ENCODE results near the gene NAGS.
"Not testable (repeated sequence)": the region's sequence is repeated elsewhere in the genome, so short reads cannot be mapped to it uniquely, and the experiment has no call there.

Gene NAGS

DNA sequence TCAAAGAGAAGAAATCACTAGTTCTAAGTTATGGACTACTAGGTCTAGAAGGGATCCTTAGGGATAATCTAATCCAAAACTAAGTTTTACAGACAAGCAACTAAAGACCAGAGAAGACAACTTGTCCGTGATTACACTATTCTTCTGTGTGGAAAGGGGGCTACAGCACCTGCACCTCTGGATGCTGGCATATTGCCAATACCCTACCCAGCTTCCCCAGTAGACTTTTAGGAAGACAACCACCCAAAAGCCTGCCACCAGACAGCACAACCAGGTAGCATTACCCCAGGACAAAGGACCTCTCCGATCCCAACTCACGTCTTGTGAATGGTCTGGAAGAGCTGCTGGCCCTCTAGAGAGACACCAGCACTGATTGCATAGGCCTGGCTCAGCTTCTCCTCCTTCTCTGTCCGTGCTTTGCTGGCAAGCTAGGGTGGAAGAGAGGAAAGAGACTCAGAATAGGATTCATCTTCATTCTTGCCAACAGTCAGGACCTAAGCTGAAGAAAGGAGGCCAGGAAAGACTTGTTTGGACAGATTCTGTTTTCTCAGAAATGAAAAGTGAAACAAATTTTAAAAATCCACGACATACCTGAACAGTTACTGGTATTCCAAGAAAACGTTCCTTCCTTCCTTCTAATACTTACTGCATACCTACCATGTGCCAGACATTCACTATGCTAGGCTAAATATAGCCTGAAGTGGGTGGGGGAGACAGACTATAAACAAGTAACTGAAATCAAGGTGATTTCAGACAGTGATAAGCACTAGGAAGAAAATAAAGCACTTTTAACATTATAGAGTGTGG lies 35.6 kb downstream of the NAGS start:
- DNase-seq: no peak

DNA sequence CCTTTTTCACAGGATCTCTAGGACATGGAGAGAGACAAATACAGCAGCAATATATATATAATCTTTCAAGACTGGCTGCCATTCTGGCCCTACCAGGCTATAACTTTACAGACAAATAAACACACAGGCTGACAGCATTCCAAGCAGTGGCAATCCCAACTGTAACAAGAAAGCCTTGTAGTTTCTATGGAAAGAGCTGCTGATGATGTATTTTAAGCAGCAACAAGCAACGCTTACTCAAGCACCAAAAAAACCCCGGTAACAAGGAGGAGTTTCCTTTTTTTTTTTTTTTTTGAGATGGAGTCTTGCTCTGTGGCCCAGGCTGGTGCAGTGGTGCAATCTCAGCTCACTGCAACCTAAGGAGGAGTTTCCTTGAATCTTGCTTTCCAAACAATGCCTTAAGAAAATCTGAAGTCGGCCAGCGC lies 38.9 kb downstream of the NAGS start:
- no peak for DNase-seq

DNA sequence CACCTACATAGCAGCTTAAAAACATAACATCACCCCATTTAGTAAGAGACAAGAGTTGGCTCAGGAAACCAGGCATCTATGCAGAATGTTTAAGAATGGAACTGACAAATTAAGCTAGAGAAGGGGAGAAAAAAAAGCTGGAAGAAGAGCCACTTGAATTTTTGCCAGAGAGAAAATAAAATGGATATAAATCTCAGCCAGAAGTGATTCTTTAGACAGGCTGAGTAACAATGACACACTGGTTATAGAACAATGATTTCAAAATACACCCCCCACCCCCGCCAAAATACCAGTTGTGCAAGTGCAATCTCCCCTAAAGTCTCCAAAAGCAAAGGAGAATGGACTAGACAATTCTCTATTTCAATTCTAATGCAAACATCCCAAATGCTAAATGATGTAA lies 39.6 kb downstream of the NAGS start:
- DNase-seq: no peak

DNA sequence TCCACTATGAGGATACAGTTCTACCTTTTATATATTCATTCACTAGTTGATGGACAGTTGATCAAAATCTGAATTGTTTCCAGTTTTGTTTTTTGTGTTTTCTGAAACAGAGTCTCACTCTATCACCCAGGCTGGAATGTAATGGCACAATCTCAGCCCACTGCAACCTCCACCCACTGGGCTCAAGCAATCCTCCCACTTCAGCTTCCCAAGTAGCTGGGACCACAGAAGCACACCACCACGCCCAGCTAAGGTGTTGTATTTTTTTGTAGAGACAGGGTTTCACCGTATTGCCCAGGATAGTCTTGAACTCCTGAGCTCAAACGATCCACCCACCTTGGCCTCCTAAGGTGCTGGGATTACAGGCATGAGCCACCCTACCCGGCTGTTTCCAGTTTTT lies 41.1 kb downstream of the NAGS start:
- DNase-seq: no peak

DNA sequence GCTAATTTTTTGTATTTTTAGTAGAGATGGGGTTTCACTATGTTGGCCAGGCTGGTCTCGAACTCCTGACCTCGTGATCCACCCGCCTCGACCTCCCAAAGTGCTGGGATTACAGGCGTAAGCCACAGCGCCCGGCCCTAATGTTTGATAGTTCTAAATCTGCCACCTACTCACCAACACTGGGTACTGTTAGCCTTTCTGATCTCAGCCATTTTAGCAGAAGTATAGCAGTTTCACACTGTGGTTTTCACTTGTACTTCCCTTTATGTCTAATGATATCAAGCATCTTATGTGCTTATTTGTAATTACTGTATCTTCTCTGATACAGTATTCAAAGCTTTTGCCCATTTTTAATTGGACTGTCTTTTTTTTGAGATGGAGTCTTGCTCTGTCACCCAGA lies 42.5 kb downstream of the NAGS start:
- DNase-seq: not testable (repeated sequence)

DNA sequence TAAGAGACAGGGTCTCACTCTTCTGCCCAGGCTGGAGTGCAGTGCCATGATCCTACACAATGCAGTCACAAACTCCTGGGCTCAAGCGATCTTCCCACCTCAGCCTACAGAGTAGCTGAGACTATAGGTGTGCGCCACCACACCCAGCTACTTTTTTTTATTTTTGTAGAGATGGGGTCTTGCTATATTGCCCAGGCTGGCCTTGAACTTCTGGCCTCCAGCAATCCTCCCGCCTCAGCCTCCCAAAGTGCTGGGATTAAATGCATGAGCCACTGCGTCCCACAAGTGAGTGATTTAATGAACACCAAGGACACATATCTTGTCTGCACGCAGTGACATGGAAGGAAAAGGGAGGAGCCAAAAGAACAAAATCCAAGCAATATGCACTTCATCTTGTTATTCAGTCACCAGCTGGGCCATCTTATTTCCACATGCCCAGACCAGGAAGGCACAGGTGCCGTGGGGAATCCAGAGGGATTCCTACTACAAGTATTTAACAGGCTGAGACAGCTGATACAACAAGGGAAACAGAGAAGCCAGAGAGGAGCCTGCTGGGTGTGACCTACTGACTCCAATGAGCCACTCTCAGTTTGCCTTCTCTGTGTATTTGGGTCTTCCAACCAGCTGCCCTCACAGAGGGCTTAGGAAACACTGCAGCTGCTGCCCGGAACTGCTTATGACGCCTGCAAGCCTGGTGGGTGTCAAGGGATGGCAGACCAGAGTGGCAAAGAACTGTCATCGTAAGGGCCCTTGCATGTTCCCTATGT lies 45.1 kb downstream of the NAGS start:
- DNase-seq: no peak

DNA sequence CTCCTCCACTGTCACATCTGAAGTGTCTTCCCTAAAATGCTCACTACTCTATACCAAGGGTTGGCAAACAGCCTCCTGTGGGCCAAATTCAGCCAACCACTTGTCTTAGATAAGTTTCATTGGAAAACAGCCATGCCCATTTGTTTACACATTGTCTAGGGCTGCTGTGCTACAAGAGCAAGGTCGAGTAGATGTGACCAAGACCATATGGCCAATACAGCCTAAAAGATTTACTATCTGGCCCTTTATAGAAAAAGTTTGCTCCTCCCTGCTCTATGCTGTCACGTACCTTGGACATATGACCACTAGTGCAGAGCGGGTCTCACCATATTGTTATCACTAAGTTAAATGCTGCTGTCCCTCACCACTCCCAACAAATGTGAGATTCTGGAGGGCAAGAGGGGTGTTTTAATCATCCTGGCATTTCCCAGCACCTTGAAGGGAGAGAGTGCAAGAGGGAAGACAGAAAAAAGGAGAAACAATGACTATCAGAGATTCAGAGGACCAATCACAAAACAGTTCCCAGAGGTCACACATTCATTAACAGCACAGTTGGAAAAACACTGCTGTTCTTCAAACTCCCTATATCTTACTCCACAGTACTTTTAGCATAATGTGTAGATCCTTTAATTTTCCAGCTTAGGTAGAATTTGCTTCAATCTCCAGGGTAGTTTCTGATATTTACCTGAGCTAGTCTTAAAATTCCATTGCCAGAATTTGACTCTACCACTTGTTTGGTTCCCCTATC lies 48.9 kb downstream of the NAGS start:
- no peak for DNase-seq
